IPS-18c (cell line): ENCODE measurements around the gene MED19.

ENCODE experiments used
- H3K4me3 ChIP-seq: 2 replicates; pipeline ENCODE4 v1.7.0; 2013; ENCODE audit warnings: low read depth, mild to moderate bottlenecking, low read length, moderate library complexity; ENCODE audit not compliant: insufficient read depth
- H3K9me3 ChIP-seq: one replicate; pipeline ENCODE4 v1.6.1; 2013; ENCODE audit warnings: mild to moderate bottlenecking, low read length, moderate library complexity; ENCODE audit not compliant: control insufficient read depth, insufficient read depth

The MED19 gene

GRCh38 chr11:57667117-57667735 is 44.8 kb downstream of the MED19 start:
- H3K9me3 ChIP-seq = no peaks in the 10 kb centered on the region
- H3K4me3 ChIP-seq = peak overlapping the region; percentile 92

GRCh38 chr11:57663975-57664374 is 48.0 kb downstream of the MED19 start:
- no peak overlapping the region for H3K4me3 ChIP-seq
- H3K9me3 ChIP-seq = no peaks in the 10 kb centered on the region

GRCh38 chr11:57662893-57663292 is 49.1 kb downstream of the MED19 start:
- Histone ChIP-seq H3K9me3 (no peaks in the 10 kb centered on the region), H3K4me3 (no peak overlapping the region)

GRCh38 chr11:57659669-57660068 is 52.3 kb downstream of the MED19 start:
- no peaks in the 10 kb centered on the region for H3K9me3 ChIP-seq
- H3K4me3 ChIP-seq = no peak overlapping the region

GRCh38 chr11:57658023-57658361 is 54.0 kb downstream of the MED19 start:
- H3K4me3 ChIP-seq = peak overlapping the region; percentile 98
- no peaks in the 10 kb centered on the region for H3K9me3 ChIP-seq

GRCh38 chr11:57657194-57658022 is 54.6 kb downstream of the MED19 start, which contains the start of gene CLP1:
Gene CLP1 (plus strand): TSS chr11:57657762. CDS start chr11:57659477, 1,715 bp downstream.
- no peaks in the 10 kb centered on the region for H3K9me3 ChIP-seq
- H3K4me3 ChIP-seq = peak within 1 kb of the TSS; percentile 98

GRCh38 chr11:57656885-57657193 is 55.2 kb downstream of the MED19 start:
- Histone ChIP-seq H3K9me3 (no peaks in the 10 kb centered on the region), H3K4me3 (peak overlapping the region; percentile 63)
